NT2/D1 (cell line): ENCODE data around the gene MRPL38.

Experiments used
- DNase-seq: peaks from one replicate; pipeline ENCODE4 v3.0.0-alpha.2; 2011; ENCODE audit warnings: low read depth, low spot score
- H3K27me3 ChIP-seq: 2 replicates; pipeline ENCODE4 v1.6.0; 2011; ENCODE audit warnings: mild to moderate bottlenecking; ENCODE audit not compliant: insufficient read length, insufficient read depth
- H3K36me3 ChIP-seq: 2 replicates; pipeline ENCODE4 v1.6.1; 2011; ENCODE audit warnings: mild to moderate bottlenecking, low read length, mixed read lengths; ENCODE audit not compliant: insufficient read depth, insufficient read length
- H3K4me1 ChIP-seq: 2 replicates; pipeline ENCODE4 v1.5.1; 2011; ENCODE audit not compliant: insufficient read depth, insufficient read length
- H3K4me3 ChIP-seq: 2 replicates; pipeline ENCODE4 v1.5.1; 2011; ENCODE audit warnings: low read depth; ENCODE audit not compliant: insufficient read length
- H3K9ac ChIP-seq: 2 replicates; pipeline ENCODE4 v1.6.0; 2011; ENCODE audit warnings: low read depth; ENCODE audit not compliant: insufficient read length
- H3K9me3 ChIP-seq: 2 replicates; pipeline ENCODE4 v1.5.1; 2011; ENCODE audit warnings: mild to moderate bottlenecking, low read length; ENCODE audit not compliant: insufficient read depth
- SUZ12 ChIP-seq: IDR thresholded peaks from 2 replicates; pipeline ENCODE4 v1.6.1; 2011; ENCODE audit not compliant: insufficient read length, insufficient read depth; ENCODE audit errors: extremely low read depth
- YY1 ChIP-seq: IDR thresholded peaks from 2 replicates; pipeline ENCODE4 v1.6.1; 2011; ENCODE audit not compliant: insufficient read length, insufficient read depth
- ZNF274 ChIP-seq: IDR thresholded peaks from 2 replicates; pipeline ENCODE4 v1.6.1; 2011; ENCODE audit warnings: mild to moderate bottlenecking, low read depth, low read length

The MRPL38 gene

DNA sequence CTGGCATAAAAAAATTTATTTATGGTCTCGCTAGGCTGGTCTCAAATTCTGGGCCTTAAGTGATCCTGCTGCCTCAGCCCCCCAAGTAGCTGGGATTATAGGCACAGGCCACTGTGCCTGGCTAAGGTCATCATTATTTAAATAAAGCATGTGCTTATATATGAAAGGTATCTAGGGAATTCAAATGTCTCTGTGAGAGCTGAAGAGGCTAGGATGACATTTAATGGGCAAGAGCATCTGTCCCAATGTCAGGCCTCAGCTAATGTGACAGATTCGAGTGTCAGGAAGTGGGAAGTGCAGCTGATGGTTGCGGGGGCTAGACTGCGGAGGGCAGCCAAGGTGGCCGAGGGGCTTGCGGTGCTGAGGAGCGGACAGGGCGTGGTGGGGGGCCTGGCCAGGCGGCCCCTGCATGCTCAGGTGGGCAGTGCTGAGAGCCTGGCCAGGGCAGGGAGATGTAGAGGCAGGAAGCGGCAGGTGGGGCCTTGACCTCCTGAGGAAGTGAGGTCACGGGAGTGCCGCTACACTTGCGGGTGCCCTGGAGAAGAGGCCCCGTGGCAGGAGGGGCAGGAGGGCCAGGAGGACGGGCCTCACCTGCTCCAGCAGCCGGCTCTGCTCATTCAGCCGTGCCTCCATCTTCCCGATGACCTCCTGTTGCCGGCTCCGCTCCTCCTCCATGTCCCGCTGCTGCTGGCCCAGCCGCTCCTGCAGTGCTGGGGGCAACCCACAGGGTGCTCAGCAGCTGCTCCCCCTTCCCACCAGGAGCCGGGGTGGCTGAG is 12.6 kb upstream of the MRPL38 start:
- H3K9ac ChIP-seq: no peak overlapping the region
- no peak for DNase-seq
- no peak overlapping the region for H3K4me3 ChIP-seq
- H3K4me1 ChIP-seq: peaks cover 7% of the 10 kb centered on the region
- TF ChIP-seq YY1 (no peak), SUZ12 (no peak), ZNF274 (no peak)
- no peaks in the 10 kb centered on the region for H3K9me3 ChIP-seq
- H3K27me3 ChIP-seq: no peaks in the 10 kb centered on the region
- peaks cover 88% of the 10 kb centered on the region for H3K36me3 ChIP-seq

DNA sequence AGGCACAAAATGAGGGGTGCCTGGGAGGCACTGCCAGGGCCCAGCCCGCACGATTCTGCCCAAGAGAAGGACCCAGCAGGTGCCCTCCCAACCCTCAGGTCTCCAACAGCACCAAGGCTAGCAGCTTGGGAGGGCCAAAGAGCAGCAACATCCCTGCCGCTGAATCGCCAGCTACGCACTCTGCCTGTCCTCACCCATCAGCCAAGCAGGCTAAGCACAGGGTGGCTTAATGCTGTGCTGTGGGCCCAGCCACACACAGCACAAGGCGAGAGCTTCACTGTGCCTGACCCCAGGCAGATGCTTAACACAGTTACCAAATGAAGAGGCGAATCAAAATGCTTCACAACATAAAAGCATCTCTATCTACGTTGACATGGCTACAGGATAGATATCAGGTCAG is 10.6 kb upstream of the MRPL38 start:
- Histone ChIP-seq H3K4me1 (peaks cover 7% of the 10 kb centered on the region), H3K9me3 (no peaks in the 10 kb centered on the region), H3K9ac (no peak overlapping the region), H3K27me3 (no peaks in the 10 kb centered on the region), H3K36me3 (peaks cover 90% of the 10 kb centered on the region), H3K4me3 (no peak overlapping the region)
- TF ChIP-seq ZNF274 (no peak), SUZ12 (no peak), YY1 (no peak)
- DNase-seq: no peak

- Histone ChIP-seq H3K9me3 (no peaks in the 10 kb centered on the region), H3K4me1 (peaks cover 7% of the 10 kb centered on the region), H3K36me3 (peaks cover 89% of the 10 kb centered on the region), H3K4me3 (no peak overlapping the region), H3K27me3 (no peaks in the 10 kb centered on the region), H3K9ac (no peak overlapping the region)
- DNase-seq: no peak
- TF ChIP-seq YY1 (no peak), SUZ12 (no peak), ZNF274 (no peak)
Observed at GRCh38 chr17:75914643-75915267, 10.1 kb upstream of the MRPL38 start.

GRCh38 chr17:75913537-75914210 is 9.0 kb upstream of the MRPL38 start:
- no peak overlapping the region for H3K4me3 ChIP-seq
- peaks cover 87% of the 10 kb centered on the region for H3K36me3 ChIP-seq
- peaks cover 7% of the 10 kb centered on the region for H3K4me1 ChIP-seq
- TF ChIP-seq ZNF274 (no peak), SUZ12 (no peak), YY1 (no peak)
- H3K27me3 ChIP-seq: no peaks in the 10 kb centered on the region
- DNase-seq: no peak
- H3K9ac ChIP-seq: peak overlapping the region; percentile 17
- no peaks in the 10 kb centered on the region for H3K9me3 ChIP-seq

GRCh38 chr17:75910699-75911098 is 6.0 kb upstream of the MRPL38 start:
- Histone ChIP-seq H3K9ac (no peak overlapping the region), H3K9me3 (no peaks in the 10 kb centered on the region), H3K36me3 (peaks cover 64% of the 10 kb centered on the region), H3K27me3 (no peaks in the 10 kb centered on the region), H3K4me1 (peaks cover 16% of the 10 kb centered on the region), H3K4me3 (no peak overlapping the region)
- no peak for DNase-seq
- TF ChIP-seq ZNF274 (no peak), SUZ12 (no peak), YY1 (no peak)

DNA sequence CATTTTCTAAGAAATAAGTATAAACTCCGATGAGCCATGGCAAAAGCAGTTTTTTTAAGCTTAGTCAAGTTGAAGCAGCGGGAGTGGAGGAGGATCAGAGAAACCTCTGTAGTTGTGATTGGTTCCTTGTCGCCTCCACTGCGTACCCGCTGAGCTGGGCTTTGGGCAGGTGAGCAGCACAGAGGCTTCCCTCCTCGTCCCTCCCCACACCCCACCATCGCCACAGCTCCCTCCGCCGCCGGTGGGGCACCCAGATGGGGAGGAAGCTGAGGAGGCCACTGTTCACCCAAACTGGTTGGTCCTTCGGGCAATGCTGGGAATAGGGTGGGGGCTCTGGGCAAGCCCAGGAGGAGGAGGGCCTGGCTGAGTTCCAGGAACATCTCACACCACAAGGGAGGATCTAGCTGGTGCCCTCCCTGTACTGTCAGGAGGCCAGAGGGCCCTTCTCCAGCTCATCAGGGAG is 5.2 kb upstream of the MRPL38 start:
- no peak for DNase-seq
- TF ChIP-seq ZNF274 (no peak), YY1 (no peak), SUZ12 (no peak)
- no peak overlapping the region for H3K9ac ChIP-seq

More for the DNA sequence above, 5.2 kb upstream of the MRPL38 start:
- Histone ChIP-seq H3K4me3 (no peak overlapping the region), H3K4me1 (peaks cover 15% of the 10 kb centered on the region), H3K9me3 (no peaks in the 10 kb centered on the region), H3K27me3 (no peaks in the 10 kb centered on the region), H3K36me3 (peaks cover 58% of the 10 kb centered on the region)
